Ovary (tissue), 3 donors: ENCODE results near the gene SHISA2.

ENCODE experiments used
- CTCF ChIP-seq, 3 donors: fragments of 450-650 bp in 2 of 3; fragments of 200-600 bp in 1 of 3; IDR thresholded peaks; one replicate each; pipeline versions ENCODE4 v1.5.1 to v1.8.0; 2016 to 2022; ENCODE audit warnings: antibody characterized with exemption in 3 of 3, mild to moderate bottlenecking in 1 of 3
- EP300 ChIP-seq: sonication (generic); formaldehyde crosslinking; IDR thresholded peaks from one replicate; pipeline ENCODE4 v1.6.1; 2017; ENCODE audit warnings: antibody characterized with exemption
- POLR2A ChIP-seq: fragments of 450-650 bp; IDR thresholded peaks from one replicate; pipeline ENCODE4 v1.6.1; 2017; ENCODE audit warnings: antibody characterized with exemption, mild to moderate bottlenecking, moderate library complexity
- donor health status: DM: no; HTN: no; CAD: no.

GRCh38 chr13:26030331-26030730, 21.5 kb downstream of the SHISA2 start:
- TF ChIP-seq POLR2A (no peak), CTCF (IDR thresholded peaks at IDR 0.05) (no peak), EP300 (no peak)
